ENCODE results near the gene PTPRA. TPM values are rescaled to one million over a fixed set of nuclear protein-coding genes. Genes with fewer than 3 reads are reported as not detected.
"Not testable (repeated sequence)": the region's sequence is repeated elsewhere in the genome, so short reads cannot be mapped to it uniquely, and the experiment has no call there.

The PTPRA gene, protein sequence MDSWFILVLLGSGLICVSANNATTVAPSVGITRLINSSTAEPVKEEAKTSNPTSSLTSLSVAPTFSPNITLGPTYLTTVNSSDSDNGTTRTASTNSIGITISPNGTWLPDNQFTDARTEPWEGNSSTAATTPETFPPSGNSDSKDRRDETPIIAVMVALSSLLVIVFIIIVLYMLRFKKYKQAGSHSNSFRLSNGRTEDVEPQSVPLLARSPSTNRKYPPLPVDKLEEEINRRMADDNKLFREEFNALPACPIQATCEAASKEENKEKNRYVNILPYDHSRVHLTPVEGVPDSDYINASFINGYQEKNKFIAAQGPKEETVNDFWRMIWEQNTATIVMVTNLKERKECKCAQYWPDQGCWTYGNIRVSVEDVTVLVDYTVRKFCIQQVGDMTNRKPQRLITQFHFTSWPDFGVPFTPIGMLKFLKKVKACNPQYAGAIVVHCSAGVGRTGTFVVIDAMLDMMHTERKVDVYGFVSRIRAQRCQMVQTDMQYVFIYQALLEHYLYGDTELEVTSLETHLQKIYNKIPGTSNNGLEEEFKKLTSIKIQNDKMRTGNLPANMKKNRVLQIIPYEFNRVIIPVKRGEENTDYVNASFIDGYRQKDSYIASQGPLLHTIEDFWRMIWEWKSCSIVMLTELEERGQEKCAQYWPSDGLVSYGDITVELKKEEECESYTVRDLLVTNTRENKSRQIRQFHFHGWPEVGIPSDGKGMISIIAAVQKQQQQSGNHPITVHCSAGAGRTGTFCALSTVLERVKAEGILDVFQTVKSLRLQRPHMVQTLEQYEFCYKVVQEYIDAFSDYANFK
- 11.0 and 12.2 TPM in 2 replicates for total RNA-seq (2014; rRNA removed; shearing (Covaris generic))

DNA sequence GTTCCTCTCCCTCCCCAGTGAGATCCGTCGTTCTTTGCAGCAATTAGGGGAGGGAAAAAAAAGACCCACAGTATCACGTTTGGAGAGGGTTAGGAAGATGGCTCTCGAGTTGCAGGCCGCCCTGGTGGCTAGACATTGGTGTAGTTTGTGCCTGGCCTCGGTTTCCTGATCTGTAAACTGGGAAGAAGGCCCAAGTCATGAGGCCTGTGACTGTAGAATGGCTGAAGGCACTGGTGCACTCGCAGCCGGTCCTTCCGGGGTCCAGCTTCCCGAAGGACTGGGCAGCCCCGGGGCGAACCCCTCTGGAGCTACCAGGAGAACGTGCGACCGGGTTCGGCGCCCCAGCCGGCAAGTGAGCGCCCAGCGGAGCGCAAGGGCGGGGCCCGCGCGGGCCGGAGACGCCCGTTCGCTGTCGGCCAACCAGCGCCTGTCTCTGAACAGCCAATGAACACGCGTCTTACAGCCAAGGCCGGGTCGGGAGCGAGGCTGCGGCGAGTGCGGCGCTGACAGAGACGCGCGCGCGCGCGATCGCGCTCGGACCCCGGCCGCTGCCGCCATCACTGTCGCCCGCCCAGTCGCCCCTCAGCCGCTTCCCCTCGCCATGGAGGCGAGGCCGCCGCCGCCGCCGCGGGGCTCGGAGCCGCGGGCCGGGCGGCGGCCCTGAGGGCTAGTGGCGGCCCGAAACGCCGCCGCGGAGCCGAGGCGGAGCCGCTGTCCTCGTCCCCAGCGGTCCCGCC, at the start of gene PTPRA:
Gene PTPRA, plus strand, starts transcription at position 472 of the 737 bp plus-strand sequence. CDS start 90,797 bp downstream, outside the sequence.
- DNase-seq (ENCODE audit: low read depth): peak; percentile 95

DNA sequence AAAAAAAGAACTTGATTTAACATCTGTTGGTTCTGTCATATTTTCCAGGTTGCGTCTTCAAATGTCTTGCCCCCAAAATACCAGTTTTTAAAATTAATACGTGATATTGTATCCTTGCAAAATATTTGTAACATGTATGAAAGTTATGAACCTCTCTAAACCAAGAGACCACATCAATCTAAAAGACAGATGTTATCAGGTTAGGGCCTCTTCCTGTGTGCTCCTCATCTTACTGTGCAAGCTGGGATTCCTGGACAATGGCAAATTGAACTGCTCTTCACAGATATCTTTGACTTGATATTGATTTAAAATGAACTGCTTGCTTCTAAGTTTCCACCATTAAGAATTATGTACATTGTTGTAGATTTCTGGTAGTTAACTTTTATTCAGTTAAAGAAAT, 47.5 kb upstream of the PTPRA start:
- DNase-seq (ENCODE audit: low read depth): no peak

DNA sequence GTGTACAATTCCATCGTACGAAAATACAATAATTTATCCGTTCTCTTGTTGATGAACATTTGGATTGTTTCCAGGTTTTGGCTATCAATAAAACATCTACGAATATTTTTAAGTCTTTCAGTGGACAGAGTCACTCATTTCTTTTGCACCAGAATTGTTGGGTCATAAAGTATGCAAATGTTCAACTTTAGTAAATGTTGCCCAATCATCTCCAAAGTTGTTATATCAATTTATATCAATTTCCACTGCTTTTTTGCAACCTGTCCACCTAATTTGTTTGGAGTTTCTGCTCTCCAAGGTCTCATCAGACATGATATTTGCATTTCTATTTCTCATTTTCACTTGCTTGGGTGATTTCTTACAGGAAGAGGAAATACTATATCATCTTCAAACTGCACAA, 46.6 kb upstream of the PTPRA start:
- DNase-seq (ENCODE audit: low read depth): no peak

DNA sequence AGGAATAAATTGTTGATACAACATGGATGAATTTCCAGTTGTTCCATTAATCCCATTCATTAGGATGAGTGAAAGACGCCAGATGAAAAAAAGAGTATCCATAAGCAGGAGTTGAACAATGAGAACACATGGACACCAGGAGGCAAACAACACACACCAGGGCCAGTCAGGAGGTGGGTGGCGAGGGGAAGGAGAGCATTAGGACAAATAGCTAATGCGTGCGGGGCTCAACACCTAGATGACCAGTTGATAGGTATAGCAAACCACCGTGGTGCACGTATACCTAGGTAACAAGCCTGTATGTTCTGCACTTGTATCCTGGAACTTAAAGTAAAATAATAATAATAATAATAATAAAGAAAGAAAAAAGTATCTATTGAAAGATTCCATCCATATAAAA, 43.9 kb upstream of the PTPRA start:
- DNase-seq (ENCODE audit: low read depth): no peak

DNA sequence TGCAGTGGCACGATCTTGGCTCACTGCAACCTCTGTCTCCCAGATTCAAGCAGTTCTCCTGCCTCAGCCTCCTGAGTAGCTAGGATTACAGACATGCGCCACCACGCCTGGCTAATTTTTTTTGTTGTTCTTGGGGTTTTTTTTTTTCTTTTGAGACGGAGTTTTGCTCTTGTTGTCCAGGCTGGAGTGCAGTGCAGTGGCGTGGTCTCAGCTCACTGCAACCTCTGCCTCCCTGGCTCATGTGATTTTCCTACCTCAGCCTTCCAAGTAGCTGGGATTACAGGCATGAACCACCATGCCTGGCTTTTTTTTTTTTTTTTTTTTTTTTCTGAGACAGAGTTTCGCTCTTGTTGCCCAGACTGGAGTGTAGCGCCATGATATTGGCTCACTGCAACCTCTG, 42.1 kb upstream of the PTPRA start:
- DNase-seq (ENCODE audit: low read depth): not testable (repeated sequence)

DNA sequence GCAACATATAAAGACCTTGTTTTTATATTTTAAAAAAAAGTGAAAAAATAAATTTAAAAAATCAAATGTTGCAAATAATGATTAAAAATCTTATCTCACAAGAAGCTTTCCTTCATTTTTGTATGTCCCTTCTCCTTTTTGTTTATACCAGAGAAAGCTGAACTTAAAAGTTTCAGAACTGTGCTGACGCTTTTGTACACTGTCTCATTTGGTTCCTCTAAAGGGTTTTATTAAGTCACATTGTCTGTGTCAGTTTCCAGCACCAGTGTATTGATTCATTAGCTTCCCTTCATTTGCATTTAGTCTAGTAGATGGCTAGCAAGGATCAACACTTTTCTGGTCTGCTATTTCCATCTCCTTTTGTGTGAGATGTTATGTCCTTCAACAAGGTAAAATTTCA, 39.5 kb upstream of the PTPRA start:
- DNase-seq (ENCODE audit: low read depth): no peak

DNA sequence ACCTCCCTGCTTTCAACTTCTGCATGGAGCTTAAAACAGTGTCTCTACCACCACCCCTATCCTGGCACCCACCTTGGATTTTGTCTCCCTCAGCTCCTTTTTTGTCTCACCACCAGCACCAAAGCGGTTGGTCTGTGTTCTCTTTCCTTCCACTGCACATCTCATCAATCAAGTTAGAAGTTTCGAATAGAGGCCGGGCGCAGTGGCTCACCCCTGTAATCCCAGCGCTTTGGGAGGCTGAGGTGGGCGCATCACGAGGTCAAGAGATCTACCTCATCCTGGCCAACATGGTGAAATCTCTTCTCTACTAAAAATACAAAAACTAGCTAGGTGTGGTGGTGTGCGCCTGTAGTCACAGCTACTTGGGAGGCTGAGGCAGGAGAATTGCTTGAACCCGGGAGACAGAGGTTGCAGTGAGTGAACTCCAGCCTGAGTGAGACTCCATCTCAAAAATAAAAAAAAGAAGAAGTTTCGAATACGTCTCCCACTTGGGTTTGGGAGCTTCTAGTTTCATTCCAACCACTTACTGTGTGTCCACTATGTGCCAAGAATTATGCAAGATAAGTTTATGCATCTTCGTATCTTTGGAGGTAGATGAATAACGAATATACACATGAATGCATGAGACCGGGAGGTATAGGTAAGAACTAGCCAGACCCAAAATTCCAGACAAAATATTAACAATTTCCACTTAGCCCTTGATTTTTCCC, 38.7 kb upstream of the PTPRA start:
- no peak for DNase-seq (ENCODE audit: low read depth)

DNA sequence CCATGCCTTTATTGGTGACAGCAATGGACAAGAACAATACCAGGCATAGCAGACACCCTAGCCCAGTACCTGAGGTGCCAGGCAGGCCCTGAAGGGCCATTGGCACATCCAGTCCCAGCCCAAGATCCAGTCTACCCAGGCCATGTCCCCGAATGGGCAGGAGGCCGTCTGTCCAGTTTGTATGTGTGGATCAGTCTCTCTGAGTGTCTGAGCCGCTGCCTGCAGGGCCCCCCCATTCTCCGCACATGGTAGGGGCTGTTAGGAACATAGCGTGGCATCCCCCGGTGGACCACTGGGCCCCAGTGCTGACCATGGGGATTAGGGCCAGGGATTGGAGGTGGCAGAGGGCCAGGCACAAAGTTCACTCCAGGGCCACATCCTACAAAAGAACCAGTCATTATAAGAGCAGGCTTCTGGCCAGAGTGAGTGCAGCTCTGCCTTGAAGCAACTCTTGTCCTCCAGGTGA, 37.9 kb upstream of the PTPRA start:
- DNase-seq (ENCODE audit: low read depth): no peak

DNA sequence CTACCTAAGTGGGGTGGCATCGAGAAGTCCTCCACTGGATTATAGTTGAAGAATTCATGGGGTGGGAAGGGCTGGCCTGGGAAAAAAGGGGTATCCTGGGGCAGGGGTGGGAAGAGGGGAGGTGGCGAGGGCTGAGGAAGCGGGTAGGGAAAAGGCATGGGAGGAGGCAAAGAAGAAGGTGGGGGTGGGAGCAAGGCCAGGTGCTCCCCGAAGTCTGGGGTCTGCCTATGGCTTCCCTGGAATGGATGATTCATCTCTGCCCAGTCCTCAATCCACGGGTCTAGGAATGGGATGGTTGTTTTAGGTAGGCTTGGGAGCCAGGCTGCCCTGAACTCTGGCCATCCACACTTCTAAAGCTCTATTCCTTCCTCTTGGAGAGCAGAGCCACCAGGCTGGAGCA, 37.2 kb upstream of the PTPRA start:
- DNase-seq (ENCODE audit: low read depth): no peak

DNA sequence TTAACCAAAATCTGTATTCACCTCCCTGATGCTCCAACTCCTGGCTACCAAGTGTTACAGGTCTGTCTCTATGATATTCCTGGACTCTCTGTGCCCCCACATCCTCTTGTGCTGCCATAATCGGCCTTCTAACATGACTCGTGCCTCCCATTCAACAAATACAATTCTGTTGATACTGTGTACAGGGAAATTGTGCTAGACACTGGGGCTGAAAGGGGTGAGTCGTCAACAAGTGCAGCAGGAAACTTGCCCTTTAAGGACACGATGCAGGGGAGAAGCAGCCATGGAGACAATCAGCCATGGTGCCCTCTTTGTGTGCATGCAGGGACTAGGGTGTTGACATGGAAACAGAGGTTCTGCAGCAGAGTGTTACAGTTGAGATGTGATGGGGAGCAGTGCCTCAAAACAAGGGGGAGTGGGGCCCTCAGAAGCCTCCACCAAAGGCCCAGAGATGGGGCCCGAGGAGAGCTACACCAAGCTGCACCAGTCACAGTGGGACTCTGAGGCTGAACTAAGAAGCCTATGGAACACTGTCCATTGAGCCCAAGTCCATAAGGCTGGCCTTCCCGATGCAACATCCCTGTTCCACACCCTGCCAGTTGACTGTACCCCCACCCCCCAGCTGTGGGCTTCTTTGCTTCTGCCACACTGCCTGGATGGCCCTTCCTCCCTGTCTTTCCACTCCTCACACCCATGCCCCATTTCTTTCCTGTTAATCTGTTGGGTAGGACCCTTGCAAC, 35.9 kb upstream of the PTPRA start:
- DNase-seq (ENCODE audit: low read depth): no peak

DNA sequence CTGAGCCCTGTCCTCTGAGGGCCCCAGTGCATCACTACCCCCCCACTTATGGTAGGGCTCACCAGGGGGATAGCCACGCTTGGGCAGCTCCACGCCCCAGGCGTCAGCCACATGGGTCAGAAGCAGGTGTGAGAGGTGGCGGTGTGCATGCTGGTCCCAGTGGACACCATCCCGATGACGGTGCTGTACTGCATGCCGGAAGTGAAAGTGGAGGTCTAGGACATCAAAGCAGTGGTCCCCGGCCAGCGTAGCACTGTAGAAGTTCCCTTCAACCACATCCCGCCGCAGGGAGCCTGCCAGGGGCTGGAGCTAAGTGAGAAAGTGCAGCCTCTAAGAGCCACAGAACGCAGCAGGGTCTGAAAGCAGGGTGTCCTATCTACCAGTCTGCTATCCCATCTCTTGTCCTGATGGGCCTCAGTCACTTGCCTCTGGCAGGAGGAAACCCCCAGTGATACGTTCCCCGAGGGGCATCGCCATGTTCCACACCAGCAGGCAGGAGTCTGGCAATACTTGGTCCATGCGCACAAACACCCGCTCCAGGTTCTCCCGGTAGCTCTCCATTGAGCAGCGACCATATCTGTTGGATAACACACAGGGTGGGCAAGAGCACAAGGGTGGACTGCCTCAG, 35.0 kb upstream of the PTPRA start:
- no peak for DNase-seq (ENCODE audit: low read depth)

DNA sequence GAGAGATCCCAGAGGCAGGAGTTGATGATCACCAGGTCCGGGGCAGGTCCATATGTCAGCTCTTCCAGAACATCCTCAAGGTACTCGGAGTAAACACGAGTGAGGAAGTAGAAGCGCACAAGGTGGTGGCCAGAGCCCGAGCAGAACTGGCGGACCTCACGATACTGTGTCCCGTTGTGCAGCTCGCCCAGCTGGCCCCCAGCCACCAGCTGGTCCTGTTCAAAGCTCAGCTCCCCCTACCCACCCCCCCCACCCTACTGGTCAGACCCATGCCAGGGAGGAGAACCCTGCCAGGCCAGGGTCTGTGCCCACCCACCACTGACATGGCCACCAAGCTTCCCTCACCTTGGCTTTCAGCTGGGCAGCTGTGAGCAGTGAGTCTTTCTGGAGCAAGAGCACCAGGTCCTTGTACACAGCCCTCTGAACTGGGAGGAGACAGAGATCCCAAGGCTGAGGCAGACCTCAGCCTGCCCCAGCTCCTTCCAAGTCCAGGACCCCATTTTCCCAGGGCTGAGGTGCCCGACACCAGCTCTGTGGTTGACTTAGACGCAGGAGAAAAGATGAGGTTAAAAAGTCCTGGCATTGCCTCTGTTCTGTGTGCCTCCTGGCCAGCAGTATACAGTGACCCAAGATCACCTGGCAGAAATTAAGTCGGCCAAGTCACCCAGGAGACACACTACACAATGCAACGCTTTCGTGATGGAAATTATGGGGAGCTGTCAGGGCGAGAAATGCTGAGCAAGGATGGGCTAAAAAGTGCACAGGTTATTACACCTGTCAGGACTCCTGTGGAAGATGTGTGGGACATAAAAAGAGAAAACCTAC, 34.2 kb upstream of the PTPRA start:
- no peak for DNase-seq (ENCODE audit: low read depth)

DNA sequence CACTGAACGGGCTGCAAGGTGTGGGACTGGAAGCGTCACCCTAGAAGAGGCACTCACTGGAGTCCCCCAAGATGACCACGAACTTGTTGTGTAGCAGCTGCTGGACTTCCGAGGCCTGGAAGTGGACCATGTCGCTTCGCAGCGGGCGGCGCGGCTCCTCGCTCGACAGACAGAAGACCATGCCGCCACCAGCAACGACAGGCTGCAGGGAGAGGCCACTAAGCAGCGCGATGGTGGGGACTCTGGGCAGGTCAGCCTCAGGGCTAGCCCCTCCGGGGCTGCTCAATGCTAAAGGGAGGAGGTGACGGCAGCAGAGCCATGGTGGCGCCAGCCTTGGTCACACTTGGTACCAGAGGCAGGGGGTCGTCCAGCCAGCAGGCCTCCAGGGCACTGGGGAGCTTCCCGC, 33.5 kb upstream of the PTPRA start:
- no peak for DNase-seq (ENCODE audit: low read depth)

DNA sequence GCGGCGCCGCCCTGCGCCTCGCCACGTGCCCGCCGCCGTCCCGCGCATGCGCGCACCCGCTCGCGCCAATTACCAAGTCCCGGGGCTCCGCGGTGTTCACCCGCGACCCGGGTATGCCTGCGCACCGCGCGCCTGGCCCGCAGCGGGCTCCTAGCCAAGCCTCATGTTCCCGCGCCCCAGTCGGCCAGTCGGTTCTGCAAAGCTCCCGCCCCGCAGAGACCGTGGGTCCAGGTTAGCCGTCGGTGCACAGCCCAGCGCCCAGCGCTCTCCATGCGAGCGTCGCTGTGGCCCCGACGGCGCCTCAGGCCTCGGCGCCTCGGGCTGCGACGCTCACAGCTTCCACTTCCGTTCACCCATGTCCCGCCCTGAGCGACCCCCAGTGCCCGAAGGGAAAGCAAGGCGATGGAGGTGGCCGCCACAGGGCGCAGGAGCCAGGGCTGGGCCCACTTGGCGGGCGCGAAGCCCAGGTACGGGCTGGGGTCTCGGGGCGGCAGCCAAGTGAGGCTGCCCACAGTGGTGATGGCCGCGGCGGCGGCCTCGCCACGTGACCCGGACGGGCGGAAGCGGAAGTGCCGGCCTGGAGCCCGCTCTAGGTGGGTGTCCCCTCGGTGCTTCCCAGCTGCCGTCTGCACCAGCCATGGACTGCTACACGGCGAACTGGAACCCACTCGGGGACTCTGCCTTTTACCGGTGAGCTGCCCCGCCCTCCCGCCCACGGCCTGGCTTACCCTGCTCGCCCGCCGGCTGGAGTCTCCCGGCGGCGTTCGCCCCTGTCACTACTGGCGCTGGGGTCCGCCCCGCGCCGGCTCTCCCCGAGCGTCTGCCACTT, 32.9 kb upstream of the PTPRA start, which contains the start of the genes PCED1A and VPS16:
Gene PCED1A, minus strand, starts transcription at position 518 of the 829 bp plus-strand sequence. CDS start 743 bp downstream, outside the sequence.
Gene VPS16, plus strand, starts transcription at position 608 of the 829 bp plus-strand sequence. Its CDS starts 30 bp downstream, at position 638.
- DNase-seq (ENCODE audit: low read depth): peak; percentile 91

DNA sequence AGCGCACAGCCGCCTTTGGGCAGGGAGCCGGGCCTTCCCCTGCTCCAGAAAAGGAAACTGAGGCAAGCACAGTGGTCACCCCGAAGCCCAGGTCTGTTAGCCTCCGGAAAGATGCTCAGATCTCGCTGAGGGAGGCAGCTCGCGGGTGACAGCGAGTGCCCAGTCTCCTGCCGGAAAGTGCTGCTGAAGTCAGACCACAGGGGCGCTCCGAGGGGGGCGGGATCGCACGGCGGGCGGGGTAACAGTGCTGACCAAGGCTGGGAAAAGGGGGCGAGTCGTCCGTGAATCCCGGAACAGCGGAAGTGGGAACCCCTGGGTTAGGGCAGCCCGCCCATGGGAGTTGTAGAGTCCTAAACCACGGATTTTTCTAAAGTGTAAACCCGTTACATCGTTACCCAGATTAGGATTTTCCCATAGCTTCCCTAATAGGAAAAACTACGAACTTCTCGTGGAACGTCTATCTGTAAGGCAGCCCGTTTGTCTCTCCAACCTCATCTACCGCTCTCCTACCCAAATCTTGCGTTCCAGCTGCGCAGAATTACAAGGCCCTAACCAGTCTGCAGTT, 32.2 kb upstream of the PTPRA start:
- DNase-seq (ENCODE audit: low read depth): peak; percentile 76

DNA sequence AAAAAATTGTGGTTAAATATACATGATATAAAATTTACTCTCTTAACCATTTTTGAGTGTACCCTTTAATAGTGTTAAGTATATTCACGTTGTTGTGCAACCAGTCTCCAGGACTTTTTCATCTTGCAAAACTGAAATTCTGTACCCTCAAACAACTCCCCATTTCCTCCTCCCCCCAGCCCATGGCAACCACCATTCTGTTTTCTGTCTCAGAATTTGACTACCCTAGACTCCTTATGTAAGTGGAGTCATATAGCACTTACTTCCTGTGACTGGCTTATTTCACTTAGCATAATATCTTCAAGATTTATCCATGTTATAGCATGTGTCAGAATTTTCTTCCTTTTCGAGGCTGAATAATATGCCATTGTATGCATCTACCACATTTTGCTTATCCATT, 27.7 kb upstream of the PTPRA start:
- DNase-seq (ENCODE audit: low read depth): no peak

DNA sequence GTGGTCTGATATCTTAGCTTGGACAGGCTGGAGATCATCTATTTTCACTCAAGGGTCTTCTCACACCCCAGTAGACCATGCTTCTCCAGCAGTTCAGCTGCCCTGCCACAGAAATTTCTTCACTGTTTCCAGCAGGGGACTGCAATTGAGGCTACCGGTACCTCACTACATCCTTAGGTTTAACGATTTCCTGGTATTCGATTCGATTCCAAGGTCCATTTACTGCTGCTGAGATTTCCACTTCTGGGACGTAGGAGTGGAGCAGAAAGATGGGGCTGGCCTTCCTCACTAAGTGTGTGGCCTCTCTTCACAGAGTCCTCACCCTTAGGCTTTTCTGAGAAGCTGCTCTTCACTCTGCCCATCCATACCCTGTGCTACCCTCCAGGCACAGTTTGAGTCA, 26.6 kb upstream of the PTPRA start:
- no peak for DNase-seq (ENCODE audit: low read depth)

DNA sequence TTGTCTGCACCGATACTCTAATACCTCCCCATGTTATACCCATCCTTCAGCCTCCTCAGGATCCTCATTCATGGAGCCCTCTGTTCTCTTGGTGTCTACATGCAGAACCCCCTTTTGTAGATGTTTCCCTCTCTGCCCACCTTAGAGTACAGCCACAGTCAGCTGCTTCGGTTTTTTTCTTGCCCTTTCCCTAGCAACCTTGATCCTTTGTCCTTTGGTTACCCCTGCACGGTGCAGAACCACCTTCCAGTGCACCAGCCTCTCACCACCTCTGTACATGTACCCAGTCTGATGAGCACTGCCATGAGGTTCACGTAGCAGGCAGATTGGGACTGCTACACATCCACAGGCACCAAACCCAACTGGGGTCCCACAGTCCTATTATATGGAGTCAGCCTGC, 25.5 kb upstream of the PTPRA start:
- DNase-seq (ENCODE audit: low read depth): no peak

All from Daoy (cell line).